Parietal lobe (tissue), 1 donor: ENCODE measurements around the gene RD3L. TPM values are rescaled to one million over a fixed set of nuclear protein-coding genes. Genes with fewer than 3 reads are reported as not detected.

Experiments used
- total RNA-seq: library from RNA; depleted of rRNA; stranded (reverse); fragments of >200 nt; gene quantifications from one replicate; pipeline ENCODE4 v1.2.3, GENCODE V29; 2014

The RD3L gene
- not detected for total RNA-seq

GRCh38 chr14:103941973-103942736 lies at the start of gene RD3L:
Gene RD3L, minus strand, starts transcription at chr14:103942529. Its CDS starts 834 bp downstream, at chr14:103941695.

GRCh38 chr14:103928011-103928890 lies 14.1 kb downstream of the RD3L start, which contains the start of gene TDRD9:
Gene TDRD9, plus strand, starts transcription at chr14:103928456. Its CDS starts 54 bp downstream, at chr14:103928510.

Other genes with a start within 250 kb of the RD3L start
- gene XRCC3, start 227.1 kb downstream of the RD3L start, total RNA-seq: 11.3 TPM
- 54.1 TPM for gene ZFYVE21, start 226.7 kb downstream of the RD3L start, total RNA-seq
- 17.8 TPM for gene PPP1R13B, start 95.0 kb downstream of the RD3L start, total RNA-seq
- 1.9 TPM for gene TDRD9, start 14.1 kb downstream of the RD3L start, total RNA-seq
- 0.31 TPM for gene ASPG, start 143.2 kb upstream of the RD3L start, total RNA-seq
- gene KIF26A, start 196.1 kb upstream of the RD3L start, total RNA-seq: 17.8 TPM